Neural cell (in vitro differentiated cells): ENCODE measurements around the gene DIRAS1. TPM values are rescaled to one million over a fixed set of nuclear protein-coding genes. Genes with fewer than 3 reads are reported as not detected.

Source experiments
- H2AFZ ChIP-seq: fragments of 200-600, 300-800 bp; sonication (generic), shearing (Covaris generic); 2 replicates; pipeline ENCODE4 v1.6.0; 2014; ENCODE audit warnings: low read depth, mild to moderate bottlenecking, antibody characterized with exemption, low read length, moderate library complexity
- H3F3A ChIP-seq: fragments of 200-600 bp; shearing (Covaris generic); 2 replicates; pipeline ENCODE4 v1.6.1; 2016; ENCODE audit warnings: mild to moderate bottlenecking, moderate library complexity, mixed read lengths, antibody characterized with exemption, low read length; ENCODE audit not compliant: insufficient read depth, poor library complexity, severe bottlenecking
- H3K27ac ChIP-seq: fragments of 200-600, 300-800 bp; sonication (generic), shearing (Covaris generic); 2 replicates; pipeline ENCODE4 v1.5.1; 2014; ENCODE audit warnings: mild to moderate bottlenecking, low read length, moderate library complexity
- H3K27me3 ChIP-seq: fragments of 300-800, 200-600 bp; sonication (generic), shearing (Covaris generic); 2 replicates; pipeline ENCODE4 v1.6.0; 2014; ENCODE audit warnings: mild to moderate bottlenecking, low read depth, low read length, moderate library complexity; ENCODE audit not compliant: insufficient read depth
- H3K36me3 ChIP-seq: fragments of 300-800, 200-600 bp; sonication (generic), shearing (Covaris generic); 2 replicates; pipeline ENCODE4 v1.5.1; 2014; ENCODE audit warnings: mild to moderate bottlenecking, antibody characterized with exemption, low read length, moderate library complexity; ENCODE audit not compliant: insufficient read depth
- H3K4me2 ChIP-seq: fragments of 300-800, 200-600 bp; sonication (generic), shearing (Covaris generic); 2 replicates; pipeline ENCODE4 v1.6.0; 2014; ENCODE audit warnings: mild to moderate bottlenecking, low read length
- H3K4me3 ChIP-seq: fragments of 300-800, 200-600 bp; sonication (generic), shearing (Covaris generic); 2 replicates; pipeline ENCODE4 v1.5.1; 2014; ENCODE audit warnings: mild to moderate bottlenecking, low read length, moderate library complexity
- H3K79me2 ChIP-seq: fragments of 200-600 bp; shearing (Covaris generic); replicated peaks from 2 replicates; pipeline ENCODE4 v1.6.0; 2014; ENCODE audit warnings: mild to moderate bottlenecking, low read length, moderate library complexity; ENCODE audit not compliant: insufficient read depth
- H3K9ac ChIP-seq: fragments of 300-800, 200-600 bp; sonication (generic), shearing (Covaris generic); 2 replicates; pipeline ENCODE4 v1.6.1; 2016; ENCODE audit warnings: mild to moderate bottlenecking, low read length, mixed read lengths
- H3K9me2 ChIP-seq: fragments of 200-600 bp; shearing (Covaris generic); 2 replicates; pipeline ENCODE4 v1.6.1; 2016; ENCODE audit warnings: mild to moderate bottlenecking, low read length, mixed read lengths; ENCODE audit not compliant: insufficient read depth
- H3K9me3 ChIP-seq: fragments of 200-600, 300-800 bp; sonication (generic), shearing (Covaris generic); 2 replicates; pipeline ENCODE4 v1.6.1; 2016; ENCODE audit warnings: mild to moderate bottlenecking, mixed run types, low read length, moderate library complexity, mixed read lengths
- H4K20me1 ChIP-seq: fragments of 200-600 bp; shearing (Covaris generic); 2 replicates; pipeline ENCODE4 v1.6.1; 2016; ENCODE audit warnings: mild to moderate bottlenecking, mixed run types; ENCODE audit not compliant: insufficient read depth
- CTCF ChIP-seq: fragments of 450-650 bp; IDR thresholded peaks from 2 replicates; pipeline ENCODE4 v1.5.1; 2014; ENCODE audit warnings: antibody characterized with exemption, mild to moderate bottlenecking, moderate library complexity; ENCODE audit not compliant: poor library complexity, severe bottlenecking
- EP300 ChIP-seq: fragments of 450-650 bp; conservative IDR thresholded peaks from 2 replicates; pipeline ENCODE4 v1.6.1; 2014; ENCODE audit warnings: antibody characterized with exemption, mild to moderate bottlenecking, moderate library complexity; ENCODE audit not compliant: poor library complexity, severe bottlenecking
- EZH2 ChIP-seq: fragments of 200-600, 300-800 bp; shearing (Covaris generic), sonication (generic); IDR thresholded peaks from 2 replicates; pipeline ENCODE4 v1.6.1; 2014; ENCODE audit warnings: antibody characterized with exemption, low read length, borderline replicate concordance, mild to moderate bottlenecking; ENCODE audit not compliant: insufficient read depth, poor library complexity, severe bottlenecking
- MXI1 ChIP-seq: fragments of 450-650 bp; conservative IDR thresholded peaks from 2 replicates; pipeline ENCODE4 v1.6.1; 2014; ENCODE audit warnings: antibody characterized with exemption, mild to moderate bottlenecking; ENCODE audit not compliant: poor library complexity, severe bottlenecking
- POLR2AphosphoS5 ChIP-seq: IDR thresholded peaks from 2 replicates; pipeline ENCODE4 v1.6.1; 2012
- RAD21 ChIP-seq: fragments of 450-650 bp; conservative IDR thresholded peaks from 2 replicates; pipeline ENCODE4 v1.6.1; 2014; ENCODE audit warnings: antibody characterized with exemption, mild to moderate bottlenecking, moderate library complexity
- REST ChIP-seq: IDR thresholded peaks from 2 replicates; pipeline ENCODE4 v1.6.1; 2012; ENCODE audit warnings: borderline replicate concordance
- SMC3 ChIP-seq: fragments of 450-650 bp; conservative IDR thresholded peaks from 2 replicates; pipeline ENCODE4 v1.6.1; 2014; ENCODE audit warnings: antibody characterized with exemption, mild to moderate bottlenecking, moderate library complexity; ENCODE audit not compliant: poor library complexity
- TAF1 ChIP-seq: IDR thresholded peaks from 2 replicates; pipeline ENCODE4 v1.6.1; 2012; ENCODE audit warnings: low read depth
- polyA plus RNA-seq: library from polyadenylated mRNA; depleted of rRNA; stranded (reverse); fragments of >200 nt; gene quantifications from 2 replicates; pipeline ENCODE4 v1.2.3, GENCODE V29; 2014

The DIRAS1 gene
- polyA plus RNA-seq, 1 donor from 2014 or later = 39.8 TPM

- Histone ChIP-seq H3F3A (no peaks in the 10 kb centered on the region), H4K20me1 (no peaks in the 10 kb centered on the region), H3K9me2 (no peaks in the 10 kb centered on the region), H3K9me3 (no peaks in the 10 kb centered on the region), H2AFZ (no peak overlapping the region), H3K4me2 (no peak overlapping the region), H3K4me3 (no peak overlapping the region), H3K27me3 (no peaks in the 10 kb centered on the region), H3K27ac (no peak overlapping the region), H3K79me2 (peaks cover 4% of the 10 kb centered on the region), H3K36me3 (no peaks in the 10 kb centered on the region), H3K9ac (no peak overlapping the region)
- no peak for TF ChIP-seq RAD21
- TF ChIP-seq EP300 = no peak
- no peak for TF ChIP-seq EZH2
- no peak for TF ChIP-seq SMC3
- no peak for TF ChIP-seq CTCF
- no peak for TF ChIP-seq TAF1
- TF ChIP-seq MXI1 = no peak
- TF ChIP-seq POLR2AphosphoS5 = no peak
- no peak for TF ChIP-seq REST
Measured at GRCh38 chr19:2766594-2767372, 45.6 kb upstream of the DIRAS1 start.

- H3K36me3 ChIP-seq = no peaks in the 10 kb centered on the region
- H3F3A ChIP-seq = no peaks in the 10 kb centered on the region
- H3K27ac ChIP-seq = no peak overlapping the region
- no peak overlapping the region for H3K9ac ChIP-seq
- H3K27me3 ChIP-seq = no peaks in the 10 kb centered on the region
- no peak overlapping the region for H3K4me2 ChIP-seq
- no peak for TF ChIP-seq REST
- TF ChIP-seq MXI1 = no peak
- TF ChIP-seq CTCF = no peak
- no peak for TF ChIP-seq EP300
- no peak for TF ChIP-seq RAD21
- TF ChIP-seq EZH2 = no peak
- TF ChIP-seq POLR2AphosphoS5 = no peak
- no peak for TF ChIP-seq TAF1
- TF ChIP-seq SMC3 = no peak
- no peaks in the 10 kb centered on the region for H3K9me2 ChIP-seq
- H3K4me3 ChIP-seq = no peak overlapping the region
- H4K20me1 ChIP-seq = no peaks in the 10 kb centered on the region
- no peak overlapping the region for H2AFZ ChIP-seq
- peaks cover 1% of the 10 kb centered on the region for H3K79me2 ChIP-seq
- H3K9me3 ChIP-seq = no peaks in the 10 kb centered on the region
Measured at GRCh38 chr19:2765376-2765775, 44.2 kb upstream of the DIRAS1 start.
